Body of pancreas (tissue), 4 donors: ENCODE data around the gene FRAS1.

ENCODE experiments used
- CTCF ChIP-seq, 7 experiments: fragments of 450-650 bp in 4 of 7; fragments of 200-600 bp in 3 of 7; sonication (generic) in 3 of 7; IDR thresholded peaks; one replicate each; pipeline ENCODE4 v1.5.1; 2016 to 2019; ENCODE audit warnings: antibody characterized with exemption in 7 of 7
- POLR2A ChIP-seq, 3 donors: fragments of 450-650 bp; IDR thresholded peaks; one replicate each; pipeline ENCODE4 v1.6.1; 2016; ENCODE audit warnings: antibody characterized with exemption in 3 of 3, mild to moderate bottlenecking in 2 of 3

GRCh38 chr4:78512357-78512920 lies 455.3 kb downstream of the FRAS1 start:
- TF ChIP-seq POLR2A (IDR thresholded peaks at IDR 0.05): no peak
- no peak for TF ChIP-seq CTCF (IDR thresholded peaks at IDR 0.05)
